Measurements from ENCODE around the gene LIPI.
"Not testable (repeated sequence)": the region's sequence is repeated elsewhere in the genome, so short reads cannot be mapped to it uniquely, and the experiment has no call there.

- TF ChIP-seq POLR2AphosphoS5 (IDR thresholded peaks at IDR 0.05; ENCODE audit: low read depth, low read length); POLR2A (IDR thresholded peaks at IDR 0.05; ENCODE audit: low read depth, low read length); TAF1 (IDR thresholded peaks at IDR 0.05; ENCODE audit: borderline replicate concordance, low read depth, low read length): not testable (repeated sequence)
Measured at GRCh38 chr21:14090184-14090583, 120.6 kb downstream of the LIPI start.

All from GM12892 (cell line).